Heart left ventricle (tissue), 13 donors: ENCODE measurements around the gene LY86.

ENCODE experiments used
- CTCF ChIP-seq, 12 donors: fragments of 200-600 bp; sonication (generic) in 4 of 12; IDR thresholded peaks; one replicate each; pipeline versions ENCODE4 v1.5.0 to v1.8.0; 2018 to 2022; ENCODE audit warnings: antibody characterized with exemption in 12 of 12, mild to moderate bottlenecking in 5 of 12
- POLR2A ChIP-seq, 2 donors: fragments of 450-650 bp; IDR thresholded peaks; one replicate each; pipeline ENCODE4 v1.6.1; 2017; ENCODE audit warnings: antibody characterized with exemption in 2 of 2, mild to moderate bottlenecking in 2 of 2, moderate library complexity in 2 of 2
- donor health status: ischemic (EF 13 %, LVEDD 7.1; RV severe dilation, severe dysfunction).
- donor health status: DM: no; HTN: yes; CAD: no.
- donor health status: DM: no; HTN: no; CAD: no.
- donor health status: ischemic (EF 25% LVEDD 6.9; RV normal size, moderate dysfunction).
- donor health status: ischemic (EF 25% LVEDD 5.7; RV mildly dilated, moderate dysfunction).
- donor health status: ischemic (EF 35%, LVEDD 5.7; RV mildly dilated, moderate dysfunction).
- donor health status: nonischemic (EF 11% LVEDD 7.7; RV severe dilation, severe dysfunction).
- donor health status: DM: yes; HTN: yes; CAD: no.
- donor health status: PGD.
- donor health status: ischemic (EF 29% LVEDD 5.4; RV normal size, mild dysfunction).
- donor health status: nonischemic (EF 23%, LVEDD 6.1; RV moderate dilation, normal function).

DNA sequence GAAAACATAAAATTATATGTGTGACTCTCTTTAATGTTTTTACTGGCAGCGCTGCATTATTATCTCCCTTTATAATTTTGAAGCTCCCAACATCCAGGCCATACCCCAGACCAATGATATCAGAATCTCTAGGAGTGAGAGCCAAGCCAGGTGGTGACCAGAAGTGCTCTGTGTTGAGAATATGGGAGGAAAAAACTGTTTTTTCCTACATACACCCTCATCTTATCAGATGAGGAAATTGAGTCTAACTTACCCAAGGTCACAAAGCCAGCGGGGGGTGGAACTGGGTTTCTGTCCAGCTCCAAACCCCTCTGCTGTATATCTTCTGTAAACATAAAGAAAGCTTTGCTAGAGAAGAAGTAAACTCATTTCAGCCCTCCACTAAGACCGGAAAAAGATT lies 42.5 kb downstream of the LY86 start:
- no peak for TF ChIP-seq CTCF (IDR thresholded peaks at IDR 0.05)
- no peak for TF ChIP-seq POLR2A (IDR thresholded peaks at IDR 0.05)
